ENCODE results near the gene CEBPZ. TPM values are rescaled to one million over a fixed set of nuclear protein-coding genes. Genes with fewer than 3 reads are reported as not detected.
A peak's percentile ranks its signal among the peaks of the same experiment; 100 is the strongest.

CEBPZ gene
- total and polyA plus RNA-seq, 2 of the 13 experiments (the other 11 are each of a cell fraction or from before 2014, with no cell fraction given), result 14.4 to 117 TPM

GRCh38 chr2:37231241-37232130 is at the start of gene CEBPZ, which contains the start of gene NDUFAF7 (continued):
- TF ChIP-seq HNF1A (IDR thresholded peaks at IDR 0.05; ENCODE audit: low read depth) (peak; percentile 30; the same call in 1 of the 2 replicates), HNF1A (CRISPR knock-in tag; IDR thresholded peaks at IDR 0.05; ENCODE audit: borderline replicate concordance) (peak; percentile 56; the same call in 1 of the 2 replicates), HDAC2 (CRISPR knock-in tag; IDR thresholded peaks at IDR 0.05) (peak; percentile 73; the same call in 1 of the 2 replicates), ZNF562 (CRISPR knock-in tag; IDR thresholded peaks at IDR 0.05; ENCODE audit: borderline replicate concordance) (no peak), ZNF670 (CRISPR knock-in tag; IDR thresholded peaks at IDR 0.05; ENCODE audit: borderline replicate concordance) (peak; percentile 98), ZMYM4 (CRISPR knock-in tag; IDR thresholded peaks at IDR 0.05) (peak; percentile 82), CBFB (CRISPR knock-in tag; IDR thresholded peaks at IDR 0.05) (peak; percentile 82), ZNF674 (CRISPR knock-in tag; IDR thresholded peaks at IDR 0.05; ENCODE audit: low read depth) (no peak), ATF1 (CRISPR knock-in tag; IDR thresholded peaks at IDR 0.05) (peak; percentile 93), NFE2L1 (CRISPR knock-in tag; IDR thresholded peaks at IDR 0.05; ENCODE audit: borderline replicate concordance) (peak; percentile 82; the same call in 1 of the 2 replicates), KDM3A (CRISPR knock-in tag; IDR thresholded peaks at IDR 0.05; ENCODE audit: low read depth) (no peak; the same call in 1 of the 2 replicates), MNT (IDR thresholded peaks at IDR 0.05) (peak; percentile 47), ZKSCAN1 (IDR thresholded peaks at IDR 0.05; ENCODE audit: low read length) (no peak), HCFC1 (IDR thresholded peaks at IDR 0.05; ENCODE audit: low read depth, low read length) (peak; percentile 7; the same call in 1 of the 2 replicates), FOXC1 (CRISPR knock-in tag; IDR thresholded peaks at IDR 0.05; ENCODE audit: borderline replicate concordance) (no peak; the same call in 1 of the 2 replicates), ZBTB25 (CRISPR knock-in tag; IDR thresholded peaks at IDR 0.05) (peak; percentile 66), NR2C2 (CRISPR knock-in tag; IDR thresholded peaks at IDR 0.05; ENCODE audit: borderline replicate concordance) (peak; percentile 54), SOX5 (CRISPR knock-in tag; IDR thresholded peaks at IDR 0.05; ENCODE audit: borderline replicate concordance) (peak; percentile 29; the same call in 1 of the 2 replicates), ZNF570 (CRISPR knock-in tag; IDR thresholded peaks at IDR 0.05; ENCODE audit: borderline replicate concordance) (no peak), NR1H2 (CRISPR knock-in tag; IDR thresholded peaks at IDR 0.05; ENCODE audit: borderline replicate concordance, low read depth) (0 out of 2 replicates have a peak, but pooled peaks have one; percentile 72), MBNL3 (CRISPR knock-in tag; conservative IDR thresholded peaks at IDR 0.05) (no peak), IRX3 (CRISPR knock-in tag; IDR thresholded peaks at IDR 0.05; ENCODE audit: borderline replicate concordance, low read depth) (0 out of 2 replicates have a peak, but pooled peaks have one; percentile 83), ZBTB1 (CRISPR knock-in tag; IDR thresholded peaks at IDR 0.05; ENCODE audit: borderline replicate concordance) (no peak; the same call in 1 of the 2 replicates)
